ENCODE data around the gene CSNK1G1.

The CSNK1G1 gene

GRCh38 chr15:64211696-64212095, 144.3 kb downstream of the CSNK1G1 start:
- TF ChIP-seq CTCF (IDR thresholded peaks at IDR 0.05) (no peak), ZFX (IDR thresholded peaks at IDR 0.05; ENCODE audit: borderline replicate concordance) (no peak)

GRCh38 chr15:64210371-64210770, 145.6 kb downstream of the CSNK1G1 start:
- TF ChIP-seq ZFX (IDR thresholded peaks at IDR 0.05; ENCODE audit: borderline replicate concordance) (no peak), CTCF (IDR thresholded peaks at IDR 0.05) (no peak)
- H3K27ac ChIP-seq: no peak overlapping the region

More at GRCh38 chr15:64211696-64212095, 144.3 kb downstream of the CSNK1G1 start:
- no peak overlapping the region for H3K27ac ChIP-seq

- no peak overlapping the region for H3K27ac ChIP-seq
- TF ChIP-seq CTCF (IDR thresholded peaks at IDR 0.05): peak; percentile 67
- no peak for TF ChIP-seq ZFX (IDR thresholded peaks at IDR 0.05; ENCODE audit: borderline replicate concordance)
Observed at GRCh38 chr15:64209680-64210334, 146.2 kb downstream of the CSNK1G1 start.

- TF ChIP-seq CTCF (IDR thresholded peaks at IDR 0.05) (no peak), ZFX (IDR thresholded peaks at IDR 0.05; ENCODE audit: borderline replicate concordance) (no peak)
Observed at GRCh38 chr15:64205202-64205601, 150.8 kb downstream of the CSNK1G1 start.

GRCh38 chr15:64197425-64197824, 158.5 kb downstream of the CSNK1G1 start:
- TF ChIP-seq CTCF (IDR thresholded peaks at IDR 0.05): no peak
- TF ChIP-seq ZFX (IDR thresholded peaks at IDR 0.05; ENCODE audit: borderline replicate concordance): no peak
- H3K27ac ChIP-seq: no peak overlapping the region

More at GRCh38 chr15:64205202-64205601, 150.8 kb downstream of the CSNK1G1 start:
- H3K27ac ChIP-seq: no peak overlapping the region

- H3K27ac ChIP-seq: no peak overlapping the region
- TF ChIP-seq CTCF (IDR thresholded peaks at IDR 0.05) (no peak), ZFX (IDR thresholded peaks at IDR 0.05; ENCODE audit: borderline replicate concordance) (no peak)
Observed at GRCh38 chr15:64193971-64194370, 162.0 kb downstream of the CSNK1G1 start.

GRCh38 chr15:64191971-64192830, 163.8 kb downstream of the CSNK1G1 start:
- TF ChIP-seq CTCF (IDR thresholded peaks at IDR 0.05): no peak
- no peak for TF ChIP-seq ZFX (IDR thresholded peaks at IDR 0.05; ENCODE audit: borderline replicate concordance)
- H3K27ac ChIP-seq: no peak overlapping the region
